Anterior cingulate cortex (tissue), 58 donors: ENCODE data around the gene PIK3C3.

Source experiments
- DNase-seq, 58 donors: peaks; one replicate each; lab custom pipeline; 2025; lab: John Stamatoyannopoulos, UW

The PIK3C3 gene

GRCh38 chr18:42064109-42064508, 109.1 kb downstream of the PIK3C3 start:
- DNase-seq, result no peak

- DNase-seq, result no peak
Measured at GRCh38 chr18:42067518-42067917, 112.5 kb downstream of the PIK3C3 start.

- DNase-seq, result no peak
Measured at GRCh38 chr18:42068030-42068429, 113.0 kb downstream of the PIK3C3 start.

GRCh38 chr18:42069036-42069435, 114.0 kb downstream of the PIK3C3 start:
- DNase-seq, result no peak

GRCh38 chr18:42072407-42072806, 117.4 kb downstream of the PIK3C3 start:
- DNase-seq, result no peak

GRCh38 chr18:42074704-42075103, 119.7 kb downstream of the PIK3C3 start:
- DNase-seq, result no peak

- DNase-seq, result no peak
Measured at GRCh38 chr18:42078711-42079110, 123.7 kb downstream of the PIK3C3 start.

GRCh38 chr18:42080340-42080739, 125.3 kb downstream of the PIK3C3 start:
- DNase-seq, result no peak

GRCh38 chr18:42082415-42083234, 127.6 kb downstream of the PIK3C3 start:
- no peak for DNase-seq

GRCh38 chr18:42086288-42086687, 131.3 kb downstream of the PIK3C3 start:
- no peak for DNase-seq

GRCh38 chr18:42087235-42087634, 132.2 kb downstream of the PIK3C3 start:
- peak in 1 of 58 donors; percentile 4 for DNase-seq

- DNase-seq, result no peak
Measured at GRCh38 chr18:42087876-42088275, 132.8 kb downstream of the PIK3C3 start.

- no peak for DNase-seq
Measured at GRCh38 chr18:42092848-42093247, 137.8 kb downstream of the PIK3C3 start.

- DNase-seq, result no peak
Measured at GRCh38 chr18:42094875-42095274, 139.8 kb downstream of the PIK3C3 start.

GRCh38 chr18:42095732-42096377, 140.8 kb downstream of the PIK3C3 start:
- no peak for DNase-seq

GRCh38 chr18:42100248-42100647, 145.2 kb downstream of the PIK3C3 start:
- no peak for DNase-seq

- no peak for DNase-seq
Measured at GRCh38 chr18:42100911-42101310, 145.9 kb downstream of the PIK3C3 start.

- DNase-seq, result no peak
Measured at GRCh38 chr18:42105394-42105793, 150.4 kb downstream of the PIK3C3 start.

GRCh38 chr18:42106784-42107183, 151.8 kb downstream of the PIK3C3 start:
- no peak for DNase-seq

GRCh38 chr18:42107287-42107686, 152.3 kb downstream of the PIK3C3 start:
- no peak for DNase-seq

GRCh38 chr18:42107691-42108450, 152.8 kb downstream of the PIK3C3 start:
- no peak for DNase-seq
